ENCODE results near the gene LCP2.

The LCP2 gene

GRCh38 chr5:170270293-170271069 lies 27.1 kb downstream of the LCP2 start:
- TF ChIP-seq CTCF (IDR thresholded peaks at IDR 0.05; ENCODE audit: borderline replicate concordance, extremely low read depth, low read length, poor library complexity, severe bottlenecking) (no peak), EZH2 (IDR thresholded peaks at IDR 0.05; ENCODE audit: borderline replicate concordance, low read depth, low read length, severe bottlenecking) (no peak)
- DNase-seq (no peak), ATAC-seq (ENCODE audit: insufficient read depth, low read depth) (no peak)
- H3K79me2 ChIP-seq (ENCODE audit: insufficient read depth, low read length) = peaks cover 2% of the 10 kb centered on the region; the same call in 1 of the 2 replicates
- H3K36me3 ChIP-seq (ENCODE audit: insufficient read depth, low read length) = peaks cover 95% of the 10 kb centered on the region
- H3K4me3 ChIP-seq (ENCODE audit: low read depth in 1 of 2, low read length in 2 of 2) = no peak overlapping the region
- no peak overlapping the region for H2AFZ ChIP-seq (ENCODE audit: low read depth, low read length)
- H3K9ac ChIP-seq (ENCODE audit: low read depth, low read length) = no peak overlapping the region
- H3K9me3 ChIP-seq (ENCODE audit: insufficient read depth, low read length, severe bottlenecking) = no peaks in the 10 kb centered on the region
- H3K4me2 ChIP-seq (ENCODE audit: insufficient read depth, low read length) = no peak overlapping the region
- no peaks in the 10 kb centered on the region for H4K20me1 ChIP-seq (ENCODE audit: insufficient read depth, low read length)
- 0 out of 2 replicates have a peak overlapping the region, but pooled peaks have one; percentile 19 for H3K27ac ChIP-seq (ENCODE audit: low read length)
- no peaks in the 10 kb centered on the region for H3K4me1 ChIP-seq (ENCODE audit: insufficient read depth, low read length)
- no peaks in the 10 kb centered on the region for H3K27me3 ChIP-seq (ENCODE audit: insufficient read depth, low read length, poor library complexity)

GRCh38 chr5:170269579-170269978 lies 28.0 kb downstream of the LCP2 start:
- no peak overlapping the region for H3K27ac ChIP-seq (ENCODE audit: low read length)
- H3K9me3 ChIP-seq (ENCODE audit: insufficient read depth, low read length, severe bottlenecking) = no peaks in the 10 kb centered on the region
- H3K4me2 ChIP-seq (ENCODE audit: insufficient read depth, low read length) = no peak overlapping the region
- H3K4me3 ChIP-seq (ENCODE audit: low read depth in 1 of 2, low read length in 2 of 2) = no peak overlapping the region
- no peaks in the 10 kb centered on the region for H3K4me1 ChIP-seq (ENCODE audit: insufficient read depth, low read length)
- H3K79me2 ChIP-seq (ENCODE audit: insufficient read depth, low read length) = no peaks in the 10 kb centered on the region
- H4K20me1 ChIP-seq (ENCODE audit: insufficient read depth, low read length) = no peaks in the 10 kb centered on the region
- peaks cover 92% of the 10 kb centered on the region for H3K36me3 ChIP-seq (ENCODE audit: insufficient read depth, low read length)
- no peak overlapping the region for H2AFZ ChIP-seq (ENCODE audit: low read depth, low read length)
- DNase-seq = no peak
- ATAC-seq (ENCODE audit: insufficient read depth, low read depth) = no peak
- no peak overlapping the region for H3K9ac ChIP-seq (ENCODE audit: low read depth, low read length)
- H3K27me3 ChIP-seq (ENCODE audit: insufficient read depth, low read length, poor library complexity) = no peaks in the 10 kb centered on the region
- TF ChIP-seq CTCF (IDR thresholded peaks at IDR 0.05; ENCODE audit: borderline replicate concordance, extremely low read depth, low read length, poor library complexity, severe bottlenecking) (no peak), EZH2 (IDR thresholded peaks at IDR 0.05; ENCODE audit: borderline replicate concordance, low read depth, low read length, severe bottlenecking) (no peak)

- no peak for DNase-seq
- Histone ChIP-seq H3K4me2 (ENCODE audit: insufficient read depth, low read length) (no peak overlapping the region), H3K4me3 (ENCODE audit: low read depth in 1 of 2, low read length in 2 of 2) (no peak overlapping the region)
Observed at GRCh38 chr5:170268884-170269283, 28.7 kb downstream of the LCP2 start.

More at GRCh38 chr5:170268884-170269283, 28.7 kb downstream of the LCP2 start:
- no peaks in the 10 kb centered on the region for H3K4me1 ChIP-seq (ENCODE audit: insufficient read depth, low read length)
- H2AFZ ChIP-seq (ENCODE audit: low read depth, low read length) = no peak overlapping the region
- no peak for ATAC-seq (ENCODE audit: insufficient read depth, low read depth)
- no peak overlapping the region for H3K9ac ChIP-seq (ENCODE audit: low read depth, low read length)
- H3K9me3 ChIP-seq (ENCODE audit: insufficient read depth, low read length, severe bottlenecking) = no peaks in the 10 kb centered on the region
- H3K27me3 ChIP-seq (ENCODE audit: insufficient read depth, low read length, poor library complexity) = no peaks in the 10 kb centered on the region
- H3K27ac ChIP-seq (ENCODE audit: low read length) = peak overlapping the region; percentile 11
- TF ChIP-seq EZH2 (IDR thresholded peaks at IDR 0.05; ENCODE audit: borderline replicate concordance, low read depth, low read length, severe bottlenecking) = no peak
- TF ChIP-seq CTCF (IDR thresholded peaks at IDR 0.05; ENCODE audit: borderline replicate concordance, extremely low read depth, low read length, poor library complexity, severe bottlenecking) = no peak
- no peaks in the 10 kb centered on the region for H4K20me1 ChIP-seq (ENCODE audit: insufficient read depth, low read length)
- peaks cover 92% of the 10 kb centered on the region for H3K36me3 ChIP-seq (ENCODE audit: insufficient read depth, low read length)
- no peaks in the 10 kb centered on the region for H3K79me2 ChIP-seq (ENCODE audit: insufficient read depth, low read length)

Measured in DND-41 (cell line).